Dermis blood vessel endothelial cell (primary cell): Measurements from ENCODE around the gene CDH26. TPM values are rescaled to one million over a fixed set of nuclear protein-coding genes. Genes with fewer than 3 reads are reported as not detected.

Experiments
- DNase-seq: peaks from one replicate; pipeline ENCODE4 v3.0.0; 2010
- total RNA-seq: library from RNA; depleted of rRNA; stranded (reverse); fragments of >200 nt; gene quantifications from 2 replicates; pipeline ENCODE4 v1.2.3, GENCODE V29; 2014

Gene CDH26
- total RNA-seq: 0.47 and 1.5 TPM in 2 replicates

DNA sequence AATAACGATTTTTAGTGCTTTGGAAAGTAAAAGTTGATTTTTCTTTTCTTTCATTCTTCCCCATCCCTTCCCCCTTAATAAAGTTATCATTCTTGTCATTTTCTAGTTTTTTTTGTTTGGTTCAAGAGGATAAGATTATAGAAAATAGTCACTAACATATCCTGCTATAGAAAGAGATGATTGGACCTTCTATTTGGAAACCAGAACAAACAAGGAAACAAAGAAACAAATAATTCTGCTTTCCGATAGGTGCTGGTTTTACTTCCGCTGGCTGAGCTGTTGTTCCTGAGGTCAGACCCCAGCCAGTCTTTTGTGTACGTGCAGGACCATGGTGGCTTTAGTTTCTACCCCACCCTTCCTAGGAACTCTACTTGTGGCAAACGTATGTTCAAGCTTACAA is at the start of gene CDH26:
Gene CDH26, plus strand, starts transcription at position 301 of the 400 bp plus-strand sequence. CDS start 304 bp downstream, outside the sequence.
- DNase-seq: no peak

DNA sequence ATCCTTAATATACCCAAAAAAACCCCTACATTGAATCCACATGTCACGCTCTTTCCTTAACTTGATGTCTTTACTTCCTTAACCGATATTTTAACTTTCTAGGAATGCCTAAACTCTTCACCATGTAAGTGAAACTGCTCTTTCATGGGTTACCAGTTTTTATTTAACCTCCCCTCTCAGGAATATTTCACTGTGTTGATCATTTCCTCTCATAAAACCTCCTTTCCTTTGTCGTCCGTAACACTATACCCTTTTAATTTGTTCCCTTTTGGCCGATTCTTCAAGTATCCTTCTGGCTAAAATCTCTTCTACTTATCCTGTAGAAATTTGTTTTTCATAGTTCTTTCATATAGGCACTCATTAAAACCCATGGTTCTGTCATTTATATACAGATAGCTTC is 49.4 kb upstream of the CDH26 start:
- DNase-seq: no peak

DNA sequence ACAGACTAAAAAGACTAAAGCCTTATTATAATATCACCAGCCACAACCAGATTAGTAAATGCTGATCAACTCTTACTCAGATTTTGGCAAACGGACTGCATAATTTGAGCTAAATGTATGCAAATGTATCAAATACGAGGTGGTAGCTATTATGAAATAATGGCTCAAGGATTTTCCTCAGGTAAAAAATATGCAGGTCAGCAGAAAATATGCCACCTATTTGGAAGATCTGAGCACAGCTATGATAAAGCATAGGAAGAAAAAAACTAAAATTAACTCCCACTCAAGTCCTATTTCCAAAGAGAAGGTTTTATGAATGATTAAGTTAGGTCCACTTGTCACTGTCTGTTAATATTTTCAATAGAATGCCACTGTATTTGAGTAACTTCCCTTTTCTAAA is 47.2 kb upstream of the CDH26 start:
- DNase-seq: no peak

DNA sequence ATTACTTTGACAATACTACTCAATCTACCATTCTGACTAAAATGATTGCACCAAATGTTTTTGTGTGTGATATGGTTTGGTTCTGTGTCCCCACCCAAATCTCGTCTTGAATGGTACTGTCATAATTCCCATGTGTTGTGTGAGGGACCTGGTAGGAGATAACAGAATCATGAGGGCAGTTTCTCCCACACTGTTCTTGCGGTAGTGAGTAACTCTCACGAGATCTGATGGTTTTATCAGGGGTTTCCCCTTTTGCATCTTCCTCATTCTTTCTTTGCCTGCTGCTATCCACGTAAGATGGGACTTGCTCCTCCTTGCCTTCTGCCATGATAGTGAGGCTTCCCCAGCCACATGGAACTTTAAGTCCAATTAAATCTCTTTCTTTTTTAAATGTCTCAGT is 45.6 kb upstream of the CDH26 start:
- no peak for DNase-seq

DNA sequence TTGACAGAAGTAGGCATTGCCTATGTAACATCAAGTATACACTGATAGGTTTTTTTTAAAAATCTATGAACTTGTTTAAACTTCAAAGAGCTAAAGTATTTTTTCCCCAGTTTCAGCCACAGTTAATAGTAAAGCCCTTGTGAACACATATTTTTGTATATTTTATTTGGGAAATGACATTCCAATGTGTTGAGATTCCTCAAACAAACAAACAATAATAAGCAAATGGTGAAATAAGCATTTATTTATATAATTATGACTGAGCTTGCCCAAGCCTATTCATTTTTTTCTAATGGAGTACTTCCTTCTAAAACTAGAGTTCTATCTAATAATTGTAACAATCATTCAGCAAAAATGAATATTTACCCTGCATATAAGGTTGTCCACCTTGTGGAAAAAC is 37.3 kb upstream of the CDH26 start:
- DNase-seq: no peak

DNA sequence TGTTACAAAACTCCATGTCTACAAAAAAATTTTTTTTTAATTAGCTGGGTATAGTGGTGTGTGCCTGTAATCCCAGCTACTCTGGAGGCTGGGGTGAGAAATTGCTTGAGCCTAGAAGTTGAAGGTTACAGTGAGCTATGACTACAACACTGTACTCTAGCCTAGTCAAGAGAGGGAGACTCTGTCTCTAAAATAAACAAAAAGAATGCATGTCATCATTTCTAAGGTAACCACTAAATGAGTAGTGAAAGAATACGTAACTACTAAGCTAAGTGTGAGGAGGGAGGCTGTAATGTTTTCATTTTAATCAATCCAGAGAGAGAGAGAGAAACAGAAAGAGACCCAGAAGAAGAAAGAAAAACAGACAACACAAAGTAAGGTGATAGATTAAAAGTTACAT is 34.7 kb upstream of the CDH26 start:
- no peak for DNase-seq

DNA sequence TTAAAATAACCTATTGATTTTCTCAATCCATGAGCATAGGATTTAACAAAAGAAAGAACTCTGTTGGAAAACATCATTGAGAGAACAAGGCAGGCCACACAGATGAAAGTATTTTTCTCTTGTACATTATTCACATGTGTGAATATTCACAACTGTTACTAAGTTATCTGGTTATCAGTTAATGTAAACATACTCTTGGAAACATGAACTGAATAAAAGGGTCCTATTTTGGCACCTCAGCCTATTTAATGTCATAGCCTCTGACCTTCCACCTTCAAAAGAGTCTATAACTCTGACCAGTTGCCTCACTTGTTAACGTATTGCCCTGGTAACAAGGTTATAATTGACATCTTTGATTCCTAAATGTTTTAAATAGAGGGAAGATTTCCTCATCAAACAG is 32.9 kb upstream of the CDH26 start:
- DNase-seq: no peak

DNA sequence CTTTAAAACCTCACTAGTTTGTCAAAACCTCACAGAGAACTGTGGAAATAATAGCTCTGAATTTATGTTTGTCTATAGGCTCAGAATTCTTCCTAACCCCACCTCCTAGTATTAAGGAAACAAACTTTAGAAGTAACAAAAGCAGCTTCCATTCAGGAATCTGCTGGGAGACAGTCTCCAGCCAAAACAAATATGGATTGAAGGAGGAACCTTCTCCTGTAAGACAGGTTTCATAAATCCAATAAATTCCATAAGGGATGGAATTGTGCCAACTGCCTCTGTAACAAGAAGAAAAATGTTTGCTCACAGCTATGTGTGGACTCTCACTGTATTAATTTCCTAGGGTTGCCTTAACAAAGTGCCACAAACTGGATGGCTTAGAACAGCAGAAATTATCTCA is 32.3 kb upstream of the CDH26 start:
- DNase-seq: no peak

DNA sequence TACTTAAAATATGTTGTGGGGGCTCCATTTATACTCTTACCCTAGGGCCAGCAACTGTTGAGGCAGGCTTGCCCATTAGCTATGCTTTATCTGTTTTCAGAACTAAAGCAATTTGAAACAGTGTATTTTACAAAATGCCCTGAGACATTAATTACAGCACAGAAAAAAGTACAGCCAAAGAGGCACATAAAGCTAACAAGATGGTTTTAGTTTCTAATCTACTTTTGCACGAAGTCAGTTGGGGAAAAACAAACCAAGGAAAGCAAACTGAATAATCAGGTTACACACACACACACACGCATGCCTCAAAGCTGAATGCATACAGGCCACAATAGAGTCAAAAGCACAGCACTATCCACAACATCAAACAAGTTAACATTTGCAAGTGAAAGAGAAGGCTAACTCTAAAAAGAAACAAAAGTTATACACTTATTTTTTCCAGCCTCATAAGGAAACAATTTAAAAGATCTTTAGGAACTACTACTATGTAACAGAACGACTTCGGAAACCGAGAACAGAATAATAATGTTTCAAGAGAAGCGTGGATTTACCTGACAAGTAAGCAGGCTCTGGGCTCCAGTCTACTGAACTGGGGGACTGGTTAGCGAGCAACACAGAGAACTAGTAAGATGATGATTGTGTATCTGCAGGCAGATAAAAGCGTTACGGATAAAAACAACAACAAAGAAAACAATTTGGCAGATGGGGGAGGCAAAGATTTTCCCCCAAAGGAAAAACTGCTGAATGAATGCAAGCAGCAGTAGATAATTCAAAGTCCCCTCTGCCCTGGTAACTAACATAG is 26.5 kb upstream of the CDH26 start:
- no peak for DNase-seq

DNA sequence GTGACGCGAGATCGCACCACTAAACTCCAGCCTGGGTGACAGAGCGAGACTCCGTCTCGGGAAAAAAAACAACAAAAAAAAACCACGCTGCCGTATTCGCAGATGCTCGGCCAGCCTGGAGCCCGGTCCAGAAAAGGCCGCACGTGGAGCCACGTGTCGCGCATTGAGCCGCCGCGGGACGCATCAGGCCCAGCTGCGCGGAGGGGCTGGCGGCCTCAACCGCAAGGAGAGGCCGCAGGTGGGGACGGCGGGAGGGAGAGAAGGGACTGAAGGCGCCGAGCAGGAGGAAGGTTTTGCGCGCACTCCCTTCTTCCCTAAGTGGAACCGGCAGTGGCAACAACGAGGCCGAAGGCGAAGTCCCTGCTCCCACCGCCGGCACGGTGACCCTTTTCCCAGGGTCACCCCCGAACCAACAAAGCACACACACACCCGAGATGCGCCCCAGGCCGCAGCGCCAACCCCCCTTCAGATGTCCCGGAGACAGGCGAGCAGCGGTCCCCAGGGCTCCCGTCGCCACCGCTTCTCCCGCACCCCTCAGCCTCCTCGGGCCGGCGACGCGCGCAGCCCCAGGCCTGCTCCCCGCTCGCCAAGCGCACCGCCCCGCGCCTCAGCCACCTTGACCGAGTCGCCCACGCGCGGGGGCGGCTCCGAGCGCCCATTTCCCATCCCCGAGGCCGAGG is 25.5 kb upstream of the CDH26 start:
- no peak for DNase-seq

DNA sequence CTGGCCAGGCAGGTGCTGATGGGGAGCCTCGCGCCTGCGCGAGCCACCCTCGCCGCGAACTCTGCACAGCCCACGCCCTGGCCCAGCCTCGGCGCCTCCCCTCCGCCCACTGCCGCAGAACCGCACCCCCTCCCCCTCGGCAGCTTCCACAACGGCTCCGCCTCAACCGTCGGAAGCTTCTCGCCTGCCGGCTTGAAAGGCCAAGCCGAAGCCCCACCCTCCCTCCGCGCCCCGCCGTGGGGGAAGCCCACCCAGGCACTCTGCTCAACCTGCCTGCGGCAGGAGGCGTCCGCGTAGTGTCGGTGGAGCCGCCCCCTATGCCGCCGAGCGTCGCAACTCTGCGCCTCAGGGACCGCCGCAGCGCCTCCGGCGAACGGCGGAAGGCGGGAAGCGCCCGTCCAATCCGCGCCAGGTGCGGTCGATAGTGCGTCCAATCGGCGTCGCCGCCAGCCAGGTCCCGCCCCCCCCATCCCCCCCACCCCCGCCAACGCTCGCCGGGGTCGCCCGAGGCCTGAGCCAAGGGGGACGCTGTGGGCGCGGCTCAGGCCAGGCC is 24.9 kb upstream of the CDH26 start, which contains the start of gene SYCP2:
Gene SYCP2, minus strand, starts transcription at position 342 of the 553 bp plus-strand sequence. CDS start 11,224 bp downstream, outside the sequence.
- peak; percentile 49 for DNase-seq

DNA sequence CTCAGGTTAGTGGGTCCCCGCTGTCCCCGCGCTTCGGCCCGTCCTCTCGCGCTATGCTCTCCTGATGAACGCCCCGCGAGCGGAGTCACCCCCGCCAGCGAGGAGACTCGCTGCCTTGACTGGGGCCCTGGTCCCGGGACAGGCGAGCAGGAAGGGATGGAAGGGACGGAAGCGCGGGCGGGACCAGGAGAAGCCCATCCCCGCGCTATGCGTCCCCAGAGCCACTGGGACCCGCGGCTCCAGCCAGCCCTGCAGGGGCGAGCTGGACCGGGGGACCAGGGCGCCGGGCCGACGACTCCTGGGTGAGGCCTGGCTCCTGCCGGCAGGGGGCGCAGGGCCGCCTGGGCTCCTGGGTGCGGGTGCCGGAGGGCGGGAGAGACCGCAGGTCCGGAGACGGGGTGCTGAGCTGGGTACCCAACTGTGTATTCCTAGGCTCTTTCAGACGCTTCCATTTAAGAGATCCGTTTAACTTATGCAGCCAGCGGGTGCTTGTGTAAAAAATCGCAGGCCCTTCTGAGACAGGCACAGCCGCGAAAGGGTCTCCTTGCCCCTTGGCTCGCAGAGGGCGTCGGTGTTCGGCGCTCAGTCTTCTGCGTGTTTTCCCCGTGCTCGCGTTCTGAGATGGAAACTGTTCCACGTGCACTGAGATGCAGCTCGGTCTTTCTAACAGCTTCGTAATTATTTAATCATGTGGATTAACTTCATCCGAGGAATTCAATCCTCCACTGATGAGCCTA is 24.2 kb upstream of the CDH26 start:
- DNase-seq: peak; percentile 76

DNA sequence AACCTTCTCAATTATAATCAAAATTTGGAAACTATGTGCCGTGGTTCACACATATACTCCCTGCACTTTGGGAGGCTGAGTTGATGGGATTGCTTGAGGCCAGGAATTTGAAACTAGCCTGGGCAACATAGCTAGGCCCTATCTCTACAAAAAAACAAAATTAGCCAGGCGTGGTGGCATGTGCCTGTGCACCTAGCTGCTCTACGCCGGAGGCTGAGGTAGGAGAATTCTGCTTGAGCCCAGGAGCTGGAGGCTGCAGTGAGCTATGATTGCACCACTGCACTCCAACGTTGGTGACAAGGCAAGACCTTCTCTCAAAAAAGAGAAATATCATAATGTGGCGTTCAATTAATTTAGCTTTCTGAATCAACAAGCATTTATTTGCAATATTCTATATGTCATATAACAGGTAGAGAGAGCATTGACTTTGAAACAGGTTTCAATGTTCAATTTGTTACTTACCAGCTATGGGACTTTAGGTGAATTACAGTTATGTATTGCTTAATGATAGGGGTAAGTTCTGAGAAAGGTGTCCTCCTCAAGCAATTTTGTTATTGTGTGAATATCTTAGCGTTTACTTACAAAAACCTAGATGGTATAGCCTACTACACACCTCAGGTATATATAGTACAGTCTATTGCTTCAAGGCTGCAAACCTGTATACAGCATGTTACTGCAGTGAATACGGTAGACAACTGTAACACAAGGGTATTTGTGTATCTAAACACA is 22.6 kb upstream of the CDH26 start:
- DNase-seq: no peak

DNA sequence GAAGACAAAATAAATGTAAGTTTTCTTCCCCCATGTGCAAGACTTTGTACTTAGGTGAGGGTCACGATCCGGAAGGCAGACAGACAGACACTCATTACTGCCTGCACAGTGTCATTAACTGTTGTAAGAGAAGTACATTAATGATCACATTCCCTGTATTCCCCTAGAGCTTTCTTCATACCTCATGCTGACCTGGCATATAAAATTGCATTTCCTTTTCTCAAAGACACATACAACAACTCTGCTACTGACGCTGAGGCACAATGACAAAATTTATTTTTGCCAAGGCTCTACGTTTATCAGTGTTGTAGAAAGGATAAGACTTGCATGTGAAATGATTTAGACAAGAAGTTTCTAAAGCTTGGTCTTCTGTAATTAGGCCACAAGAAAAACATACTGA is 21.8 kb upstream of the CDH26 start:
- no peak for DNase-seq

DNA sequence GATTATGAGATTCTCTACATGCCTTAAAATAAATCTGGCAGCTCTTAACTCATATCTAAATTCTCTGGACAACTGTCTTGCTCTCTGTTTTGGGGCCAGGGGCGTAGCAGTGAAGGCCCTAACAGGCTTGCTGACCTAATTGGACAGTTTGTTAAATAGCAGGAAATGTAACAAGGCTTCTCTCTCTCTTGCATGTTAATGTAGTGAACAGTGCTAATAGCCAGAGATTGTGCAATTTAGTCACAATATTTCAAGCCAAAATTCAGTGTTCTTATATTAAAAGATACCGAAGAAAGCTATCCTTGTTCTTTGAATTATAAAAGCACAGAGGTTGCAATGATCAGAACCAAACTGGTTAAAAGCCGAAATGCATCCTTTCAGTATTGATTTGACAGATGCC is 21.1 kb upstream of the CDH26 start:
- no peak for DNase-seq

DNA sequence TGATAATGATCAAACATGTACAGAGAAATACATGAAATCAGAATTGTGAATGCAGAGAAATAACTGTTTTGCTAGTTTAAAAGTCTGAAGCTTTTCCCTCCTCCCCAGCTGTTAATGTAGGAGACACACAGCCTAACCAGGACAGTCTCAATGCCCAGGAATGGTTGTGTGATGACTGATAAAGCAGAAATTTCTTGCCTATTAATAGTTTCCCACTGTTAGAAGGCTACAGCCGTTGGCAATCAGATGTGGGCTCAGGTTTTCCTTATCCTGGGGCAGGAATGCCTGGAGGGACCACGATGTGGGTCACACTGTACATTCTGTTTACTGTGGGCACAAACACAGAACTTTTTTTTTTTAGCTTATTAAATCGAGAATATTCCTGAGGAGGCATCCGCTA is 20.0 kb upstream of the CDH26 start:
- DNase-seq: no peak

DNA sequence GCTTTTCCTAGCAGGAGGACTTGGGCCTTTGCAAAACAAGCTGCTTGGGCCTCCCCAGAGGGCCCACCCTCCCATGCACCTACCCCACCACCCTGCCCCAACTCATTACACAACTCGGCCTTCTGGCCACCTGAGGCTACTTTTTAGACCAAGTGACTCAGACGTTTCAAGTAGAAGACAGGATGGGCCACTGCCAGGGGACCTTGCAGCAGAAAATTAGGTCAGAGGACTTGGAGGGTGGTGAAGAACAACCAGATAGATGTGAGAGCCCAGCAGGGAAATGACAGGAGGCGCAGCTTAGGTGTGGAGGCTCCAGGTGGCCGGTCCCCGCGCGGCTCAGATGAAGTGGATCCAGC is 19.5 kb upstream of the CDH26 start:
- DNase-seq: no peak

DNA sequence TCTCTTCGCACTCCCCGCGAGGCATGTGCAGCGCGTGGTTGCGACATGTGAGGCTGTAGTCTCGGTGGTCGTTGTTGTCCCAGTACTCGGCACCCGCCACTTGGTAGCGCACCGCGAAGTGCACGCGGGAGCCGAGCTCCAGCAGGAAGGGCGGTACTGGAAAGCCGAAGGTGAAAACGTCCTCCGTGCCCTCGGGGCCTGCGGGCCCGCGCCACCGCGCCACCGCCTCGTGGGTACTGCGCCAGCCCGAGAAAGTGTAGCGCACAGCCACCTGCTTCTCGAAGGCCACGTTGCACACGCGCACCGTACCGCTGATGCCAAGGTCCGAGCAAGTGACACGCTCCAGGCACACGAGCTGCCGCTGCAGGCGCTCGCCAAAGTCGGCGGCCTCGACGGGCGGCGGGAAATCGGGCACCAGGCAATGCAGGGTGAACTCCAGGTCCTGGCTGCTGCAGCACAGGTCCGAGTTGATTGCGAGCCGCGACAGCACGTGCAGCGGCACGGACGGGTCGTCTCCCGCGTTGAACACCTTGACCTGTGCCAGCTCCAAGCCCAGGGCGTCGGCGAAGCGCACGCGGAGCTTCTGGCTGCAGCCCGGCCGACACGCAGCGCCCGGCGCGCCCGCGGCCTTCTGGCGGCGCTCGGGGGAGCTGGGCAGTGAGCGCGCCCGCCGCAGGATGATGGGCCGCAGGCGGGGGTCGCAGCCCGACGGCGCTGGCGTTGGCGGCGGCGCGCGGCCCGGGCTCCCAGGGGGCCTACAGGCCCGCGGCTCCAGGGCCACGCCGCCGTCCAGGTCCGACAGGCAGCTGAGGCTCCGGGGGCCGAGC is 19.0 kb upstream of the CDH26 start:
- peak; percentile 48 for DNase-seq

DNA sequence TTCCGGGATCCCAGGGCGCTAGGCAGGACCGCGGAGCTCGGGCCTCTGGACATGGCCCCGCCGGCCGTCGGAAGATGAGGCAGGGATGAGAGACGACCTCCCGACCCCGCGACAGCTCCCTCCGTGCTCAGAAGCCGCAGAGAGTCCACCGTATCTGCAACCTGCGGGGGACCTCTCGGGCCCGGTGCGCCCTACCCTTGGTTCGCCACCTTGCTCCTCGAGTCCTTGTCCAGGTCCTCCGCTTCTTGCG is 18.4 kb upstream of the CDH26 start:
- peak; percentile 47 for DNase-seq

DNA sequence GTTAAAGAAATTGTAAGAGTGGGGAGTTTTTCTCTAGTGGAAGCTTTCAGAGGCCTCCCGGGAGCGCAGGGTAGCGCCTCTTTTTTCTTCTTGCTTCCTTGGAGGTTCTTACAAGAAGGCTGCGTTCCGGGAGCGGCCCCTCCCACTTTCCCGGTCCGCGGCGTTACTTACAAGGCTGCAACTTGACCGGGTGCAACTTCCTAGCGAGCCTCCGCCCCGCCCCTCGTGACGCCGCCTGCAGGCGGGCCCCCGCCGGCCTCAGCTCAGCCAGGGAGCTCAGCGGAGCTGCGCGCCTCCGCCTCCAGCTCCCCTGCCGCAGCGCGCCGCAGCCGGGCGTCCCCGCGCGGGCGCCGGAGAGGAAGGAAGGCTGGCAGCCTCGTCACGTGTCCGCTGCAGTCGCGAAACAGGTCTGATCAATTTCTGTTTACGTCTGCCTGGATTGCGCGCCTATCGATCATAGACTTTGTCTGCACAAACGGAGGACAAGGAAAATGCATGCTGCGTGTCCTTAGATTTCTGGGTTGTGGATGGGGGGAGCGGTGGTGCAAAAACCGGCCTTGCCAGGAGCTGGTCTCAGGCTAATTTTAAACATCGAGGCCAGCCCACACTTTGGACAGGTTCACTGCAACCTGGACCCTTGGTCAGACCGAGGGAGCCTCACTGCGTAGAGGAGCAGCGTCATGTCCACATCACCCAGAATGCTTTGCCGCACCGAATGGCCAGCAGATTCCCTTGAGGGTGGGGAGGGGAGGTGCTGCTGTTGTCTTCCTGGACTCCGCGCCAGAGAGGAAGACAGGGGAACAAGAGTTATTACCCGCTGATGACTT is 17.9 kb upstream of the CDH26 start, which contains the start of the genes FAM217B and PPP1R3D:
Gene FAM217B, plus strand, starts transcription at position 261 of the 827 bp plus-strand sequence. CDS start 3,555 bp downstream, outside the sequence.
Gene PPP1R3D, minus strand, starts transcription at position 177 of the 827 bp plus-strand sequence. CDS start 374 bp downstream, outside the sequence.
- peak; percentile 97 for DNase-seq

DNA sequence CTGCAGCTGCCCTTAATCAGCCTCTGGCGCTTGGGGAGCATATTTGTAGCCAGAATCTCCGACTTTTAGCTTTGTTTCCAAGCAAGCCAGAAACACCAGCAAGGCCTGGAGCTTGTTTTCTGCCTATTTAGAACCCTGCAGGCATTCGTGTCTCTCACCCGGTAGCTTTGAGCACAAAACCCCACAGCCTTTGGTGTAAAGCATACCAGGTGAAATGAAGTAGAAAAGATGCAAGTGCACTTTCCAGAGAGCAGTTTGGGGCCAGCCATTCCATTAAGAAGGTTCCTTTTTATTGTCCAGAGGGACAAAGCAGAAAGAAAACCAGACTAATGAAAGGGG is 17.3 kb upstream of the CDH26 start:
- no peak for DNase-seq
